DND-41 (cell line): ENCODE data around the gene HOXB8.

Experiments
- ATAC-seq: fragments of 200-7000 bp; cut with Tn5 transposase; 3 replicates; pipeline ENCODE4 v1.9.1; 2021; ENCODE audit warnings: low read depth; ENCODE audit not compliant: insufficient read depth
- DNase-seq: peaks from one replicate; pipeline ENCODE4 v3.0.0-alpha.2; 2020
- H2AFZ ChIP-seq: 2 replicates; pipeline ENCODE4 v1.6.0; 2012; ENCODE audit warnings: low read depth, low read length
- H3K27ac ChIP-seq: 2 replicates; pipeline ENCODE4 v1.5.1; 2012; ENCODE audit warnings: low read length, inconsistent platforms
- H3K27me3 ChIP-seq: fragments of 200-600 bp; sonication (generic); 2 replicates; pipeline ENCODE4 v1.6.0; 2012; ENCODE audit warnings: low read length, mild to moderate bottlenecking, inconsistent platforms; ENCODE audit not compliant: insufficient read depth, poor library complexity
- H3K36me3 ChIP-seq: 2 replicates; pipeline ENCODE4 v1.5.1; 2012; ENCODE audit warnings: low read length, inconsistent platforms; ENCODE audit not compliant: insufficient read depth
- H3K4me1 ChIP-seq: 2 replicates; pipeline ENCODE4 v1.5.1; 2012; ENCODE audit warnings: mild to moderate bottlenecking, low read length; ENCODE audit not compliant: insufficient read depth
- H3K4me2 ChIP-seq: 2 replicates; pipeline ENCODE4 v1.6.0; 2012; ENCODE audit warnings: mild to moderate bottlenecking, moderate library complexity, low read length, inconsistent platforms; ENCODE audit not compliant: insufficient read depth
- H3K4me3 ChIP-seq, 2 experiments: fragments of 200-600 bp in 1 of 2; shearing (Covaris generic) in 1 of 2; 2 replicates each; pipeline ENCODE4 v1.5.1; 2012 to 2016; ENCODE audit warnings: inconsistent platforms in 2 of 2, low read length in 2 of 2, mild to moderate bottlenecking in 2 of 2, low read depth in 1 of 2, moderate library complexity in 1 of 2
- H3K79me2 ChIP-seq: 2 replicates; pipeline ENCODE4 v1.6.0; 2012; ENCODE audit warnings: low read length, inconsistent platforms; ENCODE audit not compliant: insufficient read depth
- H3K9ac ChIP-seq: 2 replicates; pipeline ENCODE4 v1.6.0; 2012; ENCODE audit warnings: low read depth, mild to moderate bottlenecking, inconsistent platforms, low read length, moderate library complexity
- H3K9me3 ChIP-seq: 2 replicates; pipeline ENCODE4 v1.5.1; 2012; ENCODE audit warnings: low read length, moderate library complexity, mild to moderate bottlenecking, inconsistent platforms; ENCODE audit not compliant: insufficient read depth, severe bottlenecking
- H4K20me1 ChIP-seq: 2 replicates; pipeline ENCODE4 v1.6.0; 2012; ENCODE audit warnings: low read length; ENCODE audit not compliant: insufficient read depth
- CTCF ChIP-seq: IDR thresholded peaks from 2 replicates; pipeline ENCODE4 v1.5.1; 2012; ENCODE audit warnings: borderline replicate concordance, low read length, moderate library complexity, mild to moderate bottlenecking; ENCODE audit not compliant: poor library complexity, severe bottlenecking; ENCODE audit errors: extremely low read depth
- EZH2 ChIP-seq: IDR thresholded peaks from 3 replicates; pipeline ENCODE4 v1.6.1; 2012; ENCODE audit warnings: borderline replicate concordance, low read depth, mild to moderate bottlenecking, moderate library complexity, low read length, inconsistent platforms; ENCODE audit not compliant: severe bottlenecking

Gene HOXB8

GRCh38 chr17:48604770-48605329, 10.2 kb downstream of the HOXB8 start, which contains the start of gene HOXB6:
Gene HOXB6 (minus strand): TSS chr17:48604986. CDS start chr17:48598150, 6,836 bp downstream.
- H3K4me3 ChIP-seq: no peak within 1 kb of the TSS
- H3K4me1 ChIP-seq: no peaks in the 10 kb centered on the region
- H4K20me1 ChIP-seq: no peaks in the 10 kb centered on the region
- no peaks in the 10 kb centered on the region for H3K79me2 ChIP-seq
- peaks cover 11% of the 10 kb centered on the region for H3K27me3 ChIP-seq
- H2AFZ ChIP-seq: no peak within 1 kb of the TSS
- no peaks in the 10 kb centered on the region for H3K36me3 ChIP-seq
- no peaks in the 10 kb centered on the region for H3K9me3 ChIP-seq
- no peak for ATAC-seq
- no peak within 1 kb of the TSS for H3K4me2 ChIP-seq
- no peak within 1 kb of the TSS for H3K27ac ChIP-seq
- DNase-seq: no peak
- TF ChIP-seq EZH2: no peak
- TF ChIP-seq CTCF: no peak
- H3K9ac ChIP-seq: no peak within 1 kb of the TSS

- DNase-seq (no peak), ATAC-seq (no peak)
- H4K20me1 ChIP-seq: no peaks in the 10 kb centered on the region
- H3K79me2 ChIP-seq: no peaks in the 10 kb centered on the region
- H3K9ac ChIP-seq: no peak overlapping the region
- H2AFZ ChIP-seq: no peak overlapping the region
- H3K27ac ChIP-seq: no peak overlapping the region
- no peaks in the 10 kb centered on the region for H3K9me3 ChIP-seq
- TF ChIP-seq CTCF: no peak
- TF ChIP-seq EZH2: no peak
- H3K27me3 ChIP-seq: peaks cover 9% of the 10 kb centered on the region
- H3K4me2 ChIP-seq: no peak overlapping the region
- no peak overlapping the region for H3K4me3 ChIP-seq
- no peaks in the 10 kb centered on the region for H3K36me3 ChIP-seq
- H3K4me1 ChIP-seq: no peaks in the 10 kb centered on the region
These were observed 10.9 kb downstream of the HOXB8 start for GRCh38 chr17:48603959-48604769.

GRCh38 chr17:48601539-48602425, 13.3 kb downstream of the HOXB8 start:
- Histone ChIP-seq H3K27ac (no peak overlapping the region), H3K79me2 (no peaks in the 10 kb centered on the region), H2AFZ (no peak overlapping the region), H4K20me1 (no peaks in the 10 kb centered on the region), H3K9me3 (no peaks in the 10 kb centered on the region), H3K4me3 (no peak overlapping the region), H3K4me1 (no peaks in the 10 kb centered on the region), H3K4me2 (no peak overlapping the region), H3K27me3 (peaks cover 9% of the 10 kb centered on the region), H3K36me3 (no peaks in the 10 kb centered on the region), H3K9ac (no peak overlapping the region)
- no peak for DNase-seq
- ATAC-seq: no peak
- TF ChIP-seq EZH2: no peak
- no peak for TF ChIP-seq CTCF
